Measurements from ENCODE around the gene VWDE.
"Not testable (repeated sequence)": the region's sequence is repeated elsewhere in the genome, so short reads cannot be mapped to it uniquely, and the experiment has no call there.

Gene VWDE

GRCh38 chr7:12403287-12404181 is at the start of gene VWDE:
Gene VWDE, minus strand, starts transcription at chr7:12403865. Its CDS starts 149 bp downstream, at chr7:12403716.
- CTCF ChIA-PET, result interaction anchor here (0.8 to 1.1 kb wide), 3 partner anchors 14 to 59 kb away, joined by 3 to 4 read pairs (median 4); no protein-coding TSS in a partner anchor
- H3K4me1 Mint-ChIP-seq, result peaks cover 19% of the 10 kb centered on the region
- DNase-seq, result peak; percentile 74
- H3K27ac Mint-ChIP-seq, result peak within 1 kb of the TSS; percentile 78
- H3K9me3 Mint-ChIP-seq, result peaks cover 4% of the 10 kb centered on the region
- peak within 1 kb of the TSS; percentile 75 for H3K4me3 Mint-ChIP-seq
- H3K36me3 Mint-ChIP-seq, result no peaks in the 10 kb centered on the region
- peaks cover 19% of the 10 kb centered on the region for H3K27me3 Mint-ChIP-seq

GRCh38 chr7:12453136-12453535 is 49.5 kb upstream of the VWDE start:
- H3K27ac Mint-ChIP-seq, H3K36me3 Mint-ChIP-seq, CTCF ChIA-PET, H3K4me3 Mint-ChIP-seq, H3K4me1 Mint-ChIP-seq, H3K27me3 Mint-ChIP-seq, DNase-seq, H3K9me3 Mint-ChIP-seq: not testable (repeated sequence)

DNA sequence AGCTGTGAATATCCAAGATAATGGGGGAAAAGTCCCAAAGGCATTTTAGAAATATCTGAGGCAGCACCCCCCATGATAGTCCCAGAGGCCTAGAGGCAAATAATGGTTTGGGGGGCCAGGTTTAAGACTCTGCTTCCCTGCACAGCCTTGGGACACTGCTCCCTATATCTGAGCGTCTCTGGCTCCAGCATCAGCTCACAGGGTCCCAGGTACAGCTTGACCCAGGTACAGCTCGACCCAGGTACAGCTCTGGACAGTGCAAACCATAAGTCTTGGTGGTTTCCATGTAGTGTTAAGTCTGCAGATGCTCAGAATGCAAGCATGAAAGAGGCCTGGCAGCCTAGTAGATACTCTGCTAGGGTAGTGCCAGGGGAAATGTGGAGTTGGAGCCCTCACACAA is 47.0 kb upstream of the VWDE start:
- Mint-ChIP-seq H3K4me3 (no peak overlapping the region), H3K9me3 (no peaks in the 10 kb centered on the region), H3K36me3 (no peaks in the 10 kb centered on the region), H3K27ac (no peak overlapping the region), H3K27me3 (peaks cover 4% of the 10 kb centered on the region), H3K4me1 (no peaks in the 10 kb centered on the region)
- CTCF ChIA-PET, result interaction anchor here (1.6 kb wide), 1 partner anchor 33 kb away, joined by 5 read pairs; no protein-coding TSS in a partner anchor
- DNase-seq, result no peak

DNA sequence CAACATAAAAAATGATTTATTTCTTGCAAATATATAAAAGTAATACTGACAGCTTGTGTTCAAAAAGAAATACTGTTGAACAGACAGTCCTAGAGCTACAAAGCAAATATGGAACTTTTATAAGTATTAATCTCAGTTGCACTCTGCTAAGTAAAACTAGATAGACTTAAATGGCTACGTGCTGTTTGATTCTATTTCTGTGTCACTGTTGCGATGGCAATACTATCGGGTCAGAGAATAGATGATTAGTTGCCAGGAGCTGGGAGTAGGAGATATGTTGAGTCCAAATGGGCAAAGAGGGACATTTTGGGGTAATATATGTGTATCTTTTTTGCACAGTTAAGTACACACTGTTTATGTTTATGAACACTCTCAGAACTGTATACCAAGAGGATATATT is 41.1 kb upstream of the VWDE start:
- Mint-ChIP-seq H3K9me3 (no peaks in the 10 kb centered on the region), H3K27ac (no peak overlapping the region), H3K4me3 (no peak overlapping the region), H3K36me3 (no peaks in the 10 kb centered on the region), H3K4me1 (no peaks in the 10 kb centered on the region), H3K27me3 (peaks cover 9% of the 10 kb centered on the region)
- CTCF ChIA-PET, result no interaction called here
- no peak for DNase-seq

- no peaks in the 10 kb centered on the region for H3K4me1 Mint-ChIP-seq
- no peak overlapping the region for H3K4me3 Mint-ChIP-seq
- no peak overlapping the region for H3K27ac Mint-ChIP-seq
- no peak for DNase-seq
- CTCF ChIA-PET, result interaction anchor here (1.1 to 1.4 kb wide), 2 partner anchors 8 to 18 kb away, joined by 4 read pairs; no protein-coding TSS in a partner anchor
- H3K36me3 Mint-ChIP-seq, result no peaks in the 10 kb centered on the region
- peaks cover 13% of the 10 kb centered on the region for H3K27me3 Mint-ChIP-seq
- H3K9me3 Mint-ChIP-seq, result no peaks in the 10 kb centered on the region
Observed at GRCh38 chr7:12440229-12440628, 36.6 kb upstream of the VWDE start.

- DNase-seq, result no peak
- no peak overlapping the region for H3K27ac Mint-ChIP-seq
- H3K4me3 Mint-ChIP-seq, result no peak overlapping the region
- peaks cover 5% of the 10 kb centered on the region for H3K27me3 Mint-ChIP-seq
- H3K36me3 Mint-ChIP-seq, result no peaks in the 10 kb centered on the region
- CTCF ChIA-PET, result interaction anchor here (0.8 to 1.6 kb wide), 6 partner anchors 14 to 84 kb away, joined by 3 to 9 read pairs (median 4); no protein-coding TSS in a partner anchor
- no peaks in the 10 kb centered on the region for H3K4me1 Mint-ChIP-seq
- no peaks in the 10 kb centered on the region for H3K9me3 Mint-ChIP-seq
Observed at GRCh38 chr7:12436896-12437535, 33.4 kb upstream of the VWDE start.

- DNase-seq, result no peak
Observed at GRCh38 chr7:12436126-12436525, 32.5 kb upstream of the VWDE start.

GRCh38 chr7:12434012-12434642 is 30.5 kb upstream of the VWDE start:
- CTCF ChIA-PET, result interaction anchor here (1.0 to 1.7 kb wide), 6 partner anchors 11 to 61 kb away, joined by 3 to 7 read pairs (median 4); no protein-coding TSS in a partner anchor
- no peaks in the 10 kb centered on the region for H3K9me3 Mint-ChIP-seq
- H3K4me1 Mint-ChIP-seq, result no peaks in the 10 kb centered on the region
- no peaks in the 10 kb centered on the region for H3K36me3 Mint-ChIP-seq
- peaks cover 5% of the 10 kb centered on the region for H3K27me3 Mint-ChIP-seq
- H3K27ac Mint-ChIP-seq, result no peak overlapping the region
- DNase-seq, result no peak
- H3K4me3 Mint-ChIP-seq, result no peak overlapping the region

More at GRCh38 chr7:12436126-12436525, 32.5 kb upstream of the VWDE start:
- Mint-ChIP-seq H3K36me3 (no peaks in the 10 kb centered on the region), H3K27ac (no peak overlapping the region), H3K4me1 (no peaks in the 10 kb centered on the region), H3K4me3 (no peak overlapping the region), H3K27me3 (peaks cover 5% of the 10 kb centered on the region), H3K9me3 (no peaks in the 10 kb centered on the region)
- CTCF ChIA-PET, result interaction anchor here (0.9 to 1.6 kb wide), 5 partner anchors 13 to 85 kb away, joined by 3 to 9 read pairs (median 3); no protein-coding TSS in a partner anchor

DNA sequence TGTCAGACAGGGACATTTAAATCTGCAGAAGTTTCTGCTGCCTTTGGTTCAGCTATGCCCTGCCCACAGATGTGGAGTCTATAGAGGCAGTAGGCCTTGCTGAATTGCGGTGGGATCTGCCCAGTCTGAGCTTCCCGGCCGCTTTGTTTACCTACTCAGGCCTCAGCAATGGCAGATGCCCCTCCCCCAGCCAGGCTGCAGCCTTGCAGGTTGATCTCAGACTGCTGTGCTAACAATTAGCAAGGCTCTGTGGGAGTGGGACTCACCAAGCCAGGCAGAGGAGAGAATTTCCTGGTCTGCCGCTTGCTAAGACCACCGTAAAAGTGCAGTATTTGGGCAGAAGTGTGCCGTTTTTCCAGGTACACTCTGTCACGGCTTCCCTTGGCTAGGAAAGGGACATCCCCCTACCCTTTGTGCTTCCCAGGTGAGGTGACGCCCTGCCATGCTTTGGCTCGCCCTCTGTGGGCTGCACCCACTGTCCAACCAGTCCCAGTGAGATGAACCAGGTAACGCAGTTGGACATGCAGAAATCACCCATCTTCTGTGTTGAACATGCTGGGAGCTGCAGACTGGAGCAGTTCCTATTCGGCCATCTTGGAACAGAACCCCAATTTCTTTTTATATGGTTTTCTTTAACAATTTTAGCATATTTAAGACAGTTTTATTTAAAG is 28.4 kb upstream of the VWDE start:
- CTCF ChIA-PET, result interaction anchor here (1.2 to 1.3 kb wide), 2 partner anchors 8 to 63 kb away, joined by 4 read pairs; no protein-coding TSS in a partner anchor
- Mint-ChIP-seq H3K4me1 (no peaks in the 10 kb centered on the region), H3K27ac (no peak overlapping the region), H3K9me3 (no peaks in the 10 kb centered on the region), H3K27me3 (peaks cover 5% of the 10 kb centered on the region), H3K36me3 (no peaks in the 10 kb centered on the region), H3K4me3 (no peak overlapping the region)
- DNase-seq, result no peak

DNA sequence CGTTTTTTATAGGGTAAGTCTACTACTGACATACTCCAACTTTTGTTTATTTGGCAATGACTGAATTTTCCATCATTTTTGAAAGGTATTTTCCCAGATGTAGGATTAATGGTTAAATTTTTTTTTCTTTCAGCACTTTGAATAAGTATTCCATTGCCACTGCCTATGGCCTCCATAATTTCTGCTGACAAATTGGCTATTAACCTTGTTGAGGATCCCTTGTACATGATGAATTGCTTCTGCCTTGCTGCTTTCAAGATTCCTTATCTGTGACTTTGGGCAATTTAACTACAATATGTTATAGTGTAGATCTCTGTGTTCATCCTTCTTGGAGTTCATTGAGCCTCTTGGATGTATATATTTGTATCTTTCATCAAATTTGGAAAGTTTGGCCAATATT is 21.6 kb upstream of the VWDE start:
- no peaks in the 10 kb centered on the region for H3K27me3 Mint-ChIP-seq
- no peak overlapping the region for H3K27ac Mint-ChIP-seq
- no peaks in the 10 kb centered on the region for H3K36me3 Mint-ChIP-seq
- DNase-seq, result no peak
- H3K4me1 Mint-ChIP-seq, result no peaks in the 10 kb centered on the region
- no peak overlapping the region for H3K4me3 Mint-ChIP-seq
- no peaks in the 10 kb centered on the region for H3K9me3 Mint-ChIP-seq
- CTCF ChIA-PET, result no interaction called here

DNA sequence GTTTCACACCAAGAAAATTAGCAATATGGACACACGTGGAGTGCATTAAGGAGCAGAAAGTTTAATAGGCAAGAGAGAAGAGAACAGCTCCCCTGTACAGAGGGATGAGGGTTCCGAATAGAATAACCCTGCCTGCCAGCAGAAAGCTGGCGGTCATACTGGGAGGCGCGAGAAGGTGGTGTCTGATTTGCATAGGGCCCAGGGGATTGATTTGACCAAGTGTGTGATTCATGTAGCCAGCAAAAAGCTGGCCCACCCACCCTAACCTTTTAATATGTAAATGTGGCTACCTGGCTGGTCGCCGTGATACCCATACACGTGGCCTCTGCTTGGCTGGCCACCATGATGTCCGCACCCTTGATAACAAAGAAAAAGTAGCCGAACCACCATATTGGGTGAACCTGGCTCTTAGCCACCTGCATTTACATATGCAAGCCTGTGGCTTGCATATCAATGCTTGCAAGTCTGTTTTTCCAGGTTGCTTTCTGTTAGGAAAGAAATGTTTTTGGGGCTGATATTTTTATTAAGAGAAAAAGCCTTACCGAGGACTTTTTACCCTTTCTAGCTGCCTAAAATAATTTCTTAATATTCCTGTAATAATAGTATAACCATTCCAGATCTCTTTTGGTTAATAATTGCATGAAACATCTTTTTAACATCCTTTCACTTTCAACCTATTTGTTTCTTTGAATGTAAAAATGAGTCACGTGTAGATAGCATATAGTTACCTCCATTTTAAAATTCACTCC is 20.5 kb upstream of the VWDE start:
- Mint-ChIP-seq H3K27ac (no peak overlapping the region), H3K36me3 (no peaks in the 10 kb centered on the region), H3K9me3 (no peaks in the 10 kb centered on the region), H3K4me1 (no peaks in the 10 kb centered on the region), H3K4me3 (no peak overlapping the region), H3K27me3 (no peaks in the 10 kb centered on the region)
- CTCF ChIA-PET, result no interaction called here
- no peak for DNase-seq

DNA sequence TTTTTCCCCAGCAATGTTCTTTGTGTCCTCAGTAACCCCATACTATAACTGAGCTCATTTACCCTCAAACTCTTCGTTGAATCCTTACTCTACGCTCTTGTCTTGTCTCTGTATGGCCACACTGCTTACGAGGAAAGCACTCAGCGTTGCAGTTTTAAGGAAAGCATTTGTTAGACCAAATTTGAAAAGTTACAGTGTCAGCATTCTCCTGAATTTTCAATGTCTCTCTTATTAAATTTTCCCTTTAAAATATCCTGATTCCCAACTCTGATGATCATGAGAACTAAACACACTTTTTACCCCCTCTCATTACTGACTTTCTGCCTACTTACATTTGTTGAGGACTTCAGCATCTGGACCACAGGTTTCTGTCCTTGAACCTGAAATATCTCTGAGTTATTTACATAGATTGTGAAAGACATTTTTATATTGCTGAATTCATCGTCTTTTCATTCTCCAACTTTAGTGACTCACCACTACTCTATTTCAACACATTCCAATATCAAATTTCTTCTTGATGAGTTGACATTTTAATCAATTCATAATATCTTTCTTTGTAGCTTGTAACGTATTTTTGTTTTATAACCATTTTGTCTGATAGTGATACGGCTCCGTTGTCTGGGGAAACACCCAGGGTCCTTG is 19.8 kb upstream of the VWDE start:
- no peaks in the 10 kb centered on the region for H3K36me3 Mint-ChIP-seq
- no peak for DNase-seq
- CTCF ChIA-PET, result interaction anchor here (0.5 to 1.0 kb wide), 3 partner anchors 10 to 994 kb away, joined by 3 read pairs; no protein-coding TSS in a partner anchor
- H3K27me3 Mint-ChIP-seq, result no peaks in the 10 kb centered on the region
- H3K4me3 Mint-ChIP-seq, result no peak overlapping the region
- no peaks in the 10 kb centered on the region for H3K9me3 Mint-ChIP-seq
- no peak overlapping the region for H3K27ac Mint-ChIP-seq
- no peaks in the 10 kb centered on the region for H3K4me1 Mint-ChIP-seq
